Endothelial cell of umbilical vein (primary cell): Measurements from ENCODE around the gene URM1. TPM values are rescaled to one million over a fixed set of nuclear protein-coding genes. Genes with fewer than 3 reads are reported as not detected.
A peak's percentile ranks its signal among the peaks of the same experiment; 100 is the strongest.

Experiments used
- BruUV-seq: library from RNA; stranded (reverse); fragments of 400-500 nt; replicated peaks from 2 replicates; lab custom pipeline; 2021; lab: Mats Ljungman, UMichigan
- CTCF ChIA-PET: fragments of 300-600, 350-600 bp; sonication (Branson Sonifier 250); formaldehyde crosslinking; loops from one replicate; lab custom pipeline; 2021; ENCODE audit warnings: antibody characterized with exemption, inconsistent platforms; lab: Charles Lee
- POLR2A ChIA-PET: fragments of 300-600, 350-600 bp; sonication (Branson Sonifier 250); formaldehyde crosslinking; loops from one replicate; lab custom pipeline; 2021; ENCODE audit warnings: antibody characterized with exemption, inconsistent platforms; lab: Charles Lee
- DNase-seq: peaks from one replicate; pipeline ENCODE4 v3.0.0-alpha.2; 2011; ENCODE audit warnings: low read depth, low spot score
- FAIRE-seq: peaks from 2 replicates; lab custom pipeline; 2011; peaks lifted over from hg19 to GRCh38; lab: Jason Lieb, UNC
- H2AFZ ChIP-seq: 2 replicates; pipeline ENCODE4 v1.6.0; 2012; ENCODE audit warnings: low read depth, low read length, control low read depth, inconsistent platforms
- H3K27ac ChIP-seq: 2 replicates; pipeline ENCODE4 v1.5.1; 2011; ENCODE audit warnings: low read depth, mild to moderate bottlenecking, control low read depth, low read length, moderate library complexity; ENCODE audit not compliant: insufficient read depth
- H3K27me3 ChIP-seq, 2 experiments: 2 replicates each; pipeline versions ENCODE4 v1.6.0 to v1.6.1; 2011; ENCODE audit warnings: low read length in 2 of 2, mixed read lengths in 1 of 2; ENCODE audit not compliant: control insufficient read depth in 2 of 2, insufficient read depth in 2 of 2
- H3K36me3 ChIP-seq, 2 experiments: 2 replicates in 1 of 2; 3 replicates in 1 of 2; pipeline ENCODE4 v1.5.1; 2011; ENCODE audit warnings: low read length in 2 of 2, mild to moderate bottlenecking in 1 of 2, moderate library complexity in 1 of 2; ENCODE audit not compliant: control insufficient read depth in 2 of 2, insufficient read depth in 2 of 2; ENCODE audit errors: extremely low read depth in 1 of 2
- H3K4me1 ChIP-seq: 3 replicates; pipeline ENCODE4 v1.5.1; 2011; ENCODE audit warnings: mild to moderate bottlenecking, low read length; ENCODE audit not compliant: control insufficient read depth, insufficient read depth; ENCODE audit errors: extremely low read depth
- H3K4me2 ChIP-seq: 2 replicates; pipeline ENCODE4 v1.6.1; 2011; ENCODE audit warnings: low read length, control low read depth, mixed read lengths; ENCODE audit not compliant: insufficient read depth
- H3K4me3 ChIP-seq, 3 experiments: fragments of 200-600 bp in 1 of 3; sonication (generic), shearing (Covaris generic) in 1 of 3; replicated peaks in 1 of 3; 2 replicates each; pipeline ENCODE4 v1.5.1; 2011 to 2016; ENCODE audit warnings: control low read depth in 3 of 3, low read length in 3 of 3, mild to moderate bottlenecking in 2 of 3, inconsistent platforms in 1 of 3, low read depth in 1 of 3, moderate library complexity in 1 of 3; ENCODE audit not compliant: insufficient read depth in 1 of 3
- H3K79me2 ChIP-seq: 2 replicates; pipeline ENCODE4 v1.6.0; 2012; ENCODE audit warnings: low read length, inconsistent platforms; ENCODE audit not compliant: control insufficient read depth, insufficient read depth
- H3K9ac ChIP-seq: replicated peaks from 2 replicates; pipeline ENCODE3; 2011; ENCODE audit warnings: low read length, control low read depth; ENCODE audit not compliant: insufficient read depth; ENCODE audit errors: extremely low read depth
- H3K9me1 ChIP-seq: replicated peaks from 3 replicates; pipeline ENCODE4 v1.6.0; 2011; ENCODE audit warnings: mild to moderate bottlenecking, low read length; ENCODE audit not compliant: control insufficient read depth, insufficient read depth; ENCODE audit errors: extremely low read depth
- H3K9me3 ChIP-seq: replicated peaks from 2 replicates; pipeline ENCODE4 v1.5.1; 2012; ENCODE audit warnings: low read length, inconsistent platforms; ENCODE audit not compliant: control insufficient read depth, insufficient read depth
- H4K20me1 ChIP-seq: replicated peaks from 2 replicates; pipeline ENCODE3; 2011; ENCODE audit warnings: mild to moderate bottlenecking, low read length; ENCODE audit not compliant: control insufficient read depth, insufficient read depth; ENCODE audit errors: extremely low read depth
- CTCF ChIP-seq, 2 donors: IDR thresholded peaks; 1 replicate in 1 of 2; 2 replicates in 1 of 2; pipeline ENCODE4 v1.5.1; 2011; ENCODE audit warnings: low read length in 2 of 2, mild to moderate bottlenecking in 2 of 2, moderate library complexity in 2 of 2, control low read depth in 1 of 2, inconsistent platforms in 1 of 2, low read depth in 1 of 2; ENCODE audit not compliant: insufficient read depth in 1 of 2; ENCODE audit errors: extremely low read depth in 1 of 2
- EZH2 ChIP-seq: IDR thresholded peaks from 2 replicates; pipeline ENCODE4 v1.6.1; 2012; ENCODE audit warnings: borderline replicate concordance, low read depth, mild to moderate bottlenecking, moderate library complexity, low read length, inconsistent platforms; ENCODE audit not compliant: severe bottlenecking
- FOS ChIP-seq: IDR thresholded peaks from 2 replicates; pipeline ENCODE4 v1.6.1; 2011; ENCODE audit warnings: mild to moderate bottlenecking, low read length, moderate library complexity, borderline replicate concordance; ENCODE audit not compliant: insufficient read depth
- GATA2 ChIP-seq: IDR thresholded peaks from 2 replicates; pipeline ENCODE4 v1.7.0; 2011; ENCODE audit warnings: low read depth, mild to moderate bottlenecking, moderate library complexity, mixed read lengths, low read length; ENCODE audit not compliant: insufficient read length, insufficient read depth
- JUN ChIP-seq: IDR thresholded peaks from 2 replicates; pipeline ENCODE4 v1.6.1; 2011; ENCODE audit warnings: borderline replicate concordance, low read depth; ENCODE audit not compliant: insufficient read length, insufficient read depth
- MAX ChIP-seq: IDR thresholded peaks from 2 replicates; pipeline ENCODE4 v1.6.1; 2011; ENCODE audit not compliant: insufficient read depth, insufficient read length
- MYC ChIP-seq: IDR thresholded peaks from one replicate; pipeline ENCODE4 v1.6.1; 2011; ENCODE audit warnings: mild to moderate bottlenecking, low read depth, low read length
- POLR2A ChIP-seq: IDR thresholded peaks from 2 replicates; pipeline ENCODE4 v1.6.1; 2012; ENCODE audit warnings: low read depth, mild to moderate bottlenecking, control low read depth, low read length
- POLR2AphosphoS5 ChIP-seq: IDR thresholded peaks from 2 replicates; pipeline ENCODE4 v1.6.1; 2012; ENCODE audit warnings: low read depth, mild to moderate bottlenecking, control low read depth, low read length, moderate library complexity; ENCODE audit not compliant: insufficient read depth
- dilution Hi-C: fragments of 300-500 bp; cut with MboI; formaldehyde crosslinking; loops from one replicate; pipeline ENCODE4 v1.15.0; 2019; ENCODE audit warnings: low sequenced_read_pairs; ENCODE audit not compliant: extremely low pct_ligation_motif_present
- intact Hi-C: fragments of 100-400 bp; cut with micrococcal nuclease; formaldehyde crosslinking; loops from one replicate; pipeline ENCODE4 v1.10.0; 2022
- polyA plus RNA-seq, 4 experiments: library from polyadenylated mRNA; depleted of rRNA in 3 of 4; stranded (reverse) in 3 of 4; unstranded in 1 of 4; fragments of >200 nt; gene quantifications; 2 replicates each; pipeline versions ENCODE4 v1.2.1 to v1.2.3, GENCODE V29; 2011 to 2012; ENCODE audit warnings: missing spikeins in 1 of 4
- total RNA-seq: library from RNA; stranded (reverse); gene quantifications from 2 replicates; pipeline ENCODE4 v1.2.3, GENCODE V29; 2021

The URM1 gene
- total and polyA plus RNA-seq, 2 donors (not counting 3 experiments of a cell fraction or from before 2014, with no cell fraction given), result 86.5 to 100 TPM

- CTCF ChIA-PET, result interaction anchor here (1.8 kb wide), 1 partner anchor 18 kb away, joined by 7 read pairs; no protein-coding TSS in a partner anchor
- intact Hi-C loops, result loop anchor here (2.0 kb wide), 2 partner anchors 47 to 49 kb away; partner anchors contain the start of gene URM1
Measured at GRCh38 chr9:128323791-128324190, 47.4 kb upstream of the URM1 start.

More at GRCh38 chr9:128323791-128324190, 47.4 kb upstream of the URM1 start:
- FAIRE-seq (no peak), DNase-seq (no peak)
- Histone ChIP-seq H3K4me2 (peak overlapping the region; percentile 90), H3K36me3 (peaks cover 3 to 13% of the 10 kb centered on the region in 2 experiments), H3K4me1 (peaks cover 12% of the 10 kb centered on the region), H3K9ac (no peak overlapping the region), H3K27me3 (no peaks in the 10 kb centered on the region), H3K79me2 (peaks cover 25% of the 10 kb centered on the region), H3K9me1 (no peaks in the 10 kb centered on the region), H2AFZ (no peak overlapping the region), H4K20me1 (no peaks in the 10 kb centered on the region), H3K4me3 (peak overlapping the region; percentile 83 to 92 (median 83)), H3K9me3 (no peaks in the 10 kb centered on the region), H3K27ac (no peak overlapping the region)
- dilution Hi-C loops, result no loop called here
- BruUV-seq, result no TSS peak
- POLR2A ChIA-PET, result no interaction called here
- TF ChIP-seq JUN (no peak), MYC (no peak), MAX (no peak), FOS (no peak), POLR2A (no peak), POLR2AphosphoS5 (no peak), CTCF (IDR thresholded peaks at IDR 0.05; ENCODE audit: extremely low read depth in 1 of 2, insufficient read depth in 1 of 2, low read depth in 1 of 2, low read length in 2 of 2) (no peak), GATA2 (no peak), EZH2 (no peak)
